Vagina (tissue), 2 donors: Measurements from ENCODE around the gene EPHA7. TPM values are rescaled to one million over a fixed set of nuclear protein-coding genes. Genes with fewer than 3 reads are reported as not detected.

Experiments
- DNase-seq, 2 donors: peaks; one replicate each; pipeline ENCODE4 v3.0.0-alpha.2; 2017; ENCODE audit errors: extremely low spot score in 2 of 2
- H3K27ac ChIP-seq: fragments of 200-600 bp; sonication (generic); one replicate; pipeline ENCODE4 v1.5.1; 2019
- H3K27me3 ChIP-seq: fragments of 200-600 bp; sonication (generic); one replicate; pipeline ENCODE4 v1.5.1; 2019
- H3K36me3 ChIP-seq, 2 donors: fragments of 200-600 bp; sonication (generic); one replicate each; pipeline ENCODE4 v1.5.1; 2017 to 2019
- H3K4me1 ChIP-seq: fragments of 200-600 bp; sonication (generic); one replicate; pipeline ENCODE4 v1.5.1; 2019
- H3K4me3 ChIP-seq, 2 donors: fragments of 200-600 bp; sonication (generic); 1 replicate in 1 of 2; 2 replicates in 1 of 2; pipeline ENCODE4 v1.5.1; 2016 to 2019
- H3K9me3 ChIP-seq: fragments of 200-600 bp; sonication (generic); one replicate; pipeline ENCODE4 v1.5.1; 2019
- CTCF ChIP-seq, 3 experiments: fragments of 450-650 bp in 2 of 3; fragments of 200-600 bp in 1 of 3; sonication (generic) in 1 of 3; IDR thresholded peaks; one replicate each; pipeline ENCODE4 v1.5.1; 2017 to 2019; ENCODE audit warnings: antibody characterized with exemption in 3 of 3, mild to moderate bottlenecking in 2 of 3, moderate library complexity in 2 of 3
- POLR2A ChIP-seq, 2 donors: fragments of 450-650 bp; IDR thresholded peaks; one replicate each; pipeline ENCODE4 v1.6.1; 2017; ENCODE audit warnings: antibody characterized with exemption in 2 of 2, mild to moderate bottlenecking in 2 of 2, moderate library complexity in 2 of 2
- POLR2AphosphoS5 ChIP-seq, 2 donors: sonication (generic); formaldehyde crosslinking; IDR thresholded peaks; one replicate each; pipeline ENCODE4 v1.9.0; 2017; ENCODE audit warnings: antibody characterized with exemption in 2 of 2, mild to moderate bottlenecking in 2 of 2, low read depth in 1 of 2; ENCODE audit not compliant: insufficient read depth in 1 of 2
- intact Hi-C: fragments of 100-400 bp; cut with DNase I; formaldehyde crosslinking; loops from one replicate; pipeline ENCODE4 v1.15.1; 2023
- total RNA-seq: library from RNA; depleted of rRNA; stranded (reverse); fragments of >200 nt; gene quantifications from one replicate; pipeline ENCODE4 v1.2.3, GENCODE V29; 2016

EPHA7 gene
- total RNA-seq, 1 donor from 2014 or later, result 2.7 TPM

GRCh38 chr6:93319304-93319703 lies 100.1 kb downstream of the EPHA7 start:
- no peak overlapping the region for H3K27ac ChIP-seq
- DNase-seq, result no peak
- no peaks in the 10 kb centered on the region for H3K27me3 ChIP-seq
- no peak overlapping the region for H3K4me3 ChIP-seq
- H3K36me3 ChIP-seq, result no peaks in the 10 kb centered on the region
- no peaks in the 10 kb centered on the region for H3K4me1 ChIP-seq
- intact Hi-C loops, result no loop called here
- H3K9me3 ChIP-seq, result no peaks in the 10 kb centered on the region
- TF ChIP-seq POLR2A (IDR thresholded peaks at IDR 0.05), result no peak
- no peak for TF ChIP-seq POLR2AphosphoS5 (IDR thresholded peaks at IDR 0.05; ENCODE audit: insufficient read depth in 1 of 2, low read depth in 1 of 2)
- no peak for TF ChIP-seq CTCF (IDR thresholded peaks at IDR 0.05)

GRCh38 chr6:93318121-93318520 lies 101.2 kb downstream of the EPHA7 start:
- H3K27me3 ChIP-seq, result no peaks in the 10 kb centered on the region
- no peaks in the 10 kb centered on the region for H3K9me3 ChIP-seq
- no peak overlapping the region for H3K27ac ChIP-seq
- H3K4me1 ChIP-seq, result no peaks in the 10 kb centered on the region
- intact Hi-C loops, result no loop called here
- no peaks in the 10 kb centered on the region for H3K36me3 ChIP-seq
- TF ChIP-seq POLR2A (IDR thresholded peaks at IDR 0.05) (no peak), CTCF (IDR thresholded peaks at IDR 0.05) (no peak), POLR2AphosphoS5 (IDR thresholded peaks at IDR 0.05; ENCODE audit: insufficient read depth in 1 of 2, low read depth in 1 of 2) (no peak)
- DNase-seq, result no peak
- H3K4me3 ChIP-seq, result no peak overlapping the region

GRCh38 chr6:93317592-93317991 lies 101.8 kb downstream of the EPHA7 start:
- no peak for DNase-seq
- intact Hi-C loops, result no loop called here
- Histone ChIP-seq H3K4me3 (no peak overlapping the region), H3K27me3 (no peaks in the 10 kb centered on the region), H3K27ac (no peak overlapping the region), H3K36me3 (no peaks in the 10 kb centered on the region), H3K9me3 (no peaks in the 10 kb centered on the region), H3K4me1 (no peaks in the 10 kb centered on the region)
- TF ChIP-seq CTCF (IDR thresholded peaks at IDR 0.05) (no peak), POLR2AphosphoS5 (IDR thresholded peaks at IDR 0.05; ENCODE audit: insufficient read depth in 1 of 2, low read depth in 1 of 2) (no peak), POLR2A (IDR thresholded peaks at IDR 0.05) (no peak)

- TF ChIP-seq POLR2AphosphoS5 (IDR thresholded peaks at IDR 0.05; ENCODE audit: insufficient read depth in 1 of 2, low read depth in 1 of 2) (no peak), CTCF (IDR thresholded peaks at IDR 0.05) (no peak), POLR2A (IDR thresholded peaks at IDR 0.05) (no peak)
- Histone ChIP-seq H3K4me1 (no peaks in the 10 kb centered on the region), H3K27me3 (no peaks in the 10 kb centered on the region), H3K27ac (no peak overlapping the region), H3K36me3 (no peaks in the 10 kb centered on the region), H3K9me3 (no peaks in the 10 kb centered on the region), H3K4me3 (no peak overlapping the region)
- no peak for DNase-seq
- intact Hi-C loops, result no loop called here
These were observed 111.6 kb downstream of the EPHA7 start for GRCh38 chr6:93307505-93308409.

- TF ChIP-seq CTCF (IDR thresholded peaks at IDR 0.05) (no peak), POLR2AphosphoS5 (IDR thresholded peaks at IDR 0.05; ENCODE audit: insufficient read depth in 1 of 2, low read depth in 1 of 2) (no peak), POLR2A (IDR thresholded peaks at IDR 0.05) (no peak)
- H3K27ac ChIP-seq, result no peak overlapping the region
- no peak overlapping the region for H3K4me3 ChIP-seq
- no peaks in the 10 kb centered on the region for H3K4me1 ChIP-seq
- intact Hi-C loops, result no loop called here
- H3K36me3 ChIP-seq, result no peaks in the 10 kb centered on the region
- H3K9me3 ChIP-seq, result no peaks in the 10 kb centered on the region
- no peak for DNase-seq
- no peaks in the 10 kb centered on the region for H3K27me3 ChIP-seq
These were observed 114.3 kb downstream of the EPHA7 start for GRCh38 chr6:93305088-93305487.
